GM03348 (cell line): ENCODE measurements around the gene GNG8.
A peak's percentile ranks its signal among the peaks of the same experiment; 100 is the strongest.
"Not testable (repeated sequence)": the region's sequence is repeated elsewhere in the genome, so short reads cannot be mapped to it uniquely, and the experiment has no call there.

ENCODE experiments used
- DNase-seq: peaks from one replicate; pipeline ENCODE4 v3.0.0; 2012; ENCODE audit warnings: low spot score

Gene GNG8

DNA sequence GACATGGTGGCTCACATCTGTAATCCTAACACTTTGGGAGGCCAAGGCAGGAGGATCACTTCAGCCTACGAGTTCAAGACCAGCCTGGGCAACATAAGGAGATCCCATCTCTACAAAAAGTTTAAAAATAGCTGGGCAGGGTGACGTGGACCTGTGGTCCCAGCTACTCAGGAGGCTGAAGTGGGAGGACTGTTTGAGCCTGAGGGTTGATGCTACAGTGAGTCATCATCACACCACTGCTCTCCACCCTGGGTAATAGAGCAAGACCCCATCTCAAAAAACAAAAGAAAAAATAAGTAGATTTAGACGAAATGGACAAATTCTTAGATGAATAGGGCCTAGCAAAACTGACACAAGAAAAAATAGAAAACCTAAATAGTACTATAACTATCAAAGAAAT is 10.4 kb upstream of the GNG8 start:
- DNase-seq: no peak

GRCh38 chr19:46644720-46645119 is 8.7 kb upstream of the GNG8 start:
- DNase-seq: no peak

- no peak for DNase-seq
Observed at GRCh38 chr19:46640656-46641055, 4.7 kb upstream of the GNG8 start.

DNA sequence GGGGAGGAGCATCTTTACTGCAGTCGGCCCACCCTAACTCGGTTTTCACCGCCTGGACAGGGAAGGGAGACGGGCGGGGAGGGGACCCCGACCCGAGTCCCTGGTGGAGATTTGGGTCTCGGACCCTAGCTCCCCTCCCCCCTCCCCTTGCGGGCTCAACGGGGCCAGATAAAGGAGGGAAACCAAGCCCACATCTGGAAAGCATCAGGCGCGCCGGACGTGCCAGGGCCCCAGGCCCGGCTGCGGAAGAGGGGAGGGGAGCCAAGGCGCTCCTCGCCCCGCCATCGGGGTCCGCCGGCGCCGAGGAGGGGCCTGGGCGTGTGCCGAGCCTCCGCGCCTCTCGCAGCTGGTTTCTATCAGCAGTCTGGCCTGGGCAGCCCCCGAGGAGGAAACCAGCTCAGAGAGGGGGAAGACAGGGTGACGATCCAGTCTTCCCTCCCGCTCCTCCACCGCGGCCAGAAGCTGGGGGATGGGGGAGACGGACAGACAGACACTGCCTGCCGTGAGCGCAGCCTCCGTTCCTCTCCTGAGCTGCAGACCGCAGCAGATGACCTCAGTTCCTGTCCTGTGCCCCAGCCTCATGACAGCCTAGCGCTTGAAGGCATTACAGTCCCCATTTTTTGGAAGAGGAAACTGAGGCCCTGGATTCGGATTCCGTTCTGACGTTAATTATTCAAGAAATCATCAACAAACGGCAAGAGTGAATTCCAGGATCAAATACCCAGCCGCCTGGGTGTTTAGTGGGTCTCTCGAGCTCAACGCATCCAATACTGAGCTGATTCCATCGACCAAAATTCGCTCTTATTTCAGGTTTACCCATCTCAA is 3.6 kb upstream of the GNG8 start:
- peak; percentile 87 for DNase-seq

DNA sequence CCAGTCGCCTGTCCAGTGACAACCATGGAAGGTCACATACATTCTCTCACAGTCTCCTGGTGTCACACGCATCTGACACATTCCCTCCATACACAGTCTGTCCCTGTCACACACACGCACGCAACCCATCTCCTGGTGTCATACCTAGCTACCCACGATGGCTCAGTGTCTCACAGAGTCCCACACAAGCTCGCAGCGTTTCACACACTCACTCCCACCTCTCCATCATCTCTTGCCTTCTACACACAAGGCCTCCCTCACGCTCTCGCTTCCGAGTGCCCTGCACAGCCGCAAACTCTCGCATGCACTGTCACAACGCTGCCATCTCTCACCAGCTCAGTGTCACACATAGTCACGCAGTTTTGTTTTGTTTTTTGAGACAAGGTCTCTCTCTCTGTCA is 1.2 kb upstream of the GNG8 start:
- DNase-seq: no peak

GRCh38 chr19:46634656-46635218 is 1.3 kb downstream of the GNG8 start:
- no peak for DNase-seq

DNA sequence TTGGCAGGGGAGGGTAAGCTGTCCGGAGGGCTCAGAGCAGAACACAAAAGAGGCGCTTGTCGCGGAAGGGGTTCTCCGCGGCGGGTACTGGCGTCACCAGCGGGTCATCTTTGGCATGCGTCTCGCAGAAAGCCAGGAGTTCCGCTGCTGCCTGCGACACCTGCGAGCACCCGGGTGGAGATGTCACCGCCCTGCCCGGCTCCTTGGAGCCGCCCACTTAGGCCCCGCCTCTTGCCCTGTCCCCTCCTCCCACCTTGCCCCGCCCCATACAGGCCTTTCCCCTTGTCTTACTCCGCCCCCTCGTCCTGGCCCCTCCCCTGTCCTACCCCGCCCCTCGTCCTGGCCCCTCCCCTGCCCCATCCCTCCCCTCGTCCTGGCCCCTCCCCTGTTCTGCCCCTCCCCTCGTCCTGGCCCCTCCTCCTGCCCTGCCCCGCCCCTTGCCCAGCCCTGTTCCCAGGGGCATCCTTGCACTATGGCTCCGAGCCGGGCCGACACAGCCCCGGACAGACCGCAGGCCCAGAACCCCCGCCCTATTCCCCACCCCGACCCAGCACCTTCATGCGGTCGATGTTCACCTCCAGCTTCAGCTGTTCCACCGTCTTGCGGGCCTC is 1.9 kb downstream of the GNG8 start:
- DNase-seq: peak; percentile 97

DNA sequence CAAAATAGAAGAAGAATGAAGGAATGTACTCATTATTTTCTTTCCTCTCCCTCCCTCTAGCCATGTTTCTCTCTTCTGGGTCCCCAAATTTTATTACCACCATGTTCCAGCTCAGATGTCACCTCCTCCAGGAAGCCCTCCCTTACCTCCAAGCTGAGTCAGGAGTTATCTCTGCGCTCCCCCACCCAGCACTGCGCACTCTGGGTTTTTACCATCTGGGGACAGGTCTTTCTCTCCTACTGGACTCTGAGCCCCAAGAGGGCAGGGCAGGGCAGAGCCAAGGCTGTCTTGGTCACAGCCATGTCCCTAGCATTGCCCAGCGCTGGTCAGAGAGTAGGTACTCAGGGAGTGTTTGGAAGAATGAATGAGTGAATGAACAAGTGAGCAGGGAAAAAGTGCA is 2.9 kb downstream of the GNG8 start:
- no peak for DNase-seq

- peak; percentile 80 for DNase-seq
Observed at GRCh38 chr19:46631481-46631880, 4.5 kb downstream of the GNG8 start.

- DNase-seq: no peak
Observed at GRCh38 chr19:46630586-46631205, 5.3 kb downstream of the GNG8 start.

GRCh38 chr19:46629546-46630025 is 6.4 kb downstream of the GNG8 start:
- DNase-seq: no peak

- DNase-seq: not testable (repeated sequence)
Observed at GRCh38 chr19:46628970-46629369, 7.0 kb downstream of the GNG8 start.

- DNase-seq: no peak
Observed at GRCh38 chr19:46626446-46626845, 9.6 kb downstream of the GNG8 start.

DNA sequence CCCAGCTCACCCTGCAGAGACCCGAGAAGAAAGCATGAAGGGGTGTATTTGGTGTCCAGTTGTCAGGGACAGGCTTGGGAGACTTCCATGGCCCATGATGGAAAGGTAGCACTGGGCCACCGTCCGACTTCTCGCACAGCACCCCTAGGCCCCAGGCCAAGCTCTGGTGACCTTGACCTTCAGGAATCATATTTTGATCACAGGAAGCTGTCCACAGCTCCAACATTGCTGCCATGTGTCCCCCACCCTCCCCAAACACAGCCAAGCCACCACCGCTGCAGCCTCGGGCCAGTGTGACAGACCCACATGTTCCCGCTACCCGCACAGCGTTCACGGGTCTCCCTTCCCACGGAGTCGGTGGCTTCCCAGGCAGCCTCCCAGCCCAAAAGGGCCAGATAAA is 10.3 kb downstream of the GNG8 start:
- DNase-seq: no peak

DNA sequence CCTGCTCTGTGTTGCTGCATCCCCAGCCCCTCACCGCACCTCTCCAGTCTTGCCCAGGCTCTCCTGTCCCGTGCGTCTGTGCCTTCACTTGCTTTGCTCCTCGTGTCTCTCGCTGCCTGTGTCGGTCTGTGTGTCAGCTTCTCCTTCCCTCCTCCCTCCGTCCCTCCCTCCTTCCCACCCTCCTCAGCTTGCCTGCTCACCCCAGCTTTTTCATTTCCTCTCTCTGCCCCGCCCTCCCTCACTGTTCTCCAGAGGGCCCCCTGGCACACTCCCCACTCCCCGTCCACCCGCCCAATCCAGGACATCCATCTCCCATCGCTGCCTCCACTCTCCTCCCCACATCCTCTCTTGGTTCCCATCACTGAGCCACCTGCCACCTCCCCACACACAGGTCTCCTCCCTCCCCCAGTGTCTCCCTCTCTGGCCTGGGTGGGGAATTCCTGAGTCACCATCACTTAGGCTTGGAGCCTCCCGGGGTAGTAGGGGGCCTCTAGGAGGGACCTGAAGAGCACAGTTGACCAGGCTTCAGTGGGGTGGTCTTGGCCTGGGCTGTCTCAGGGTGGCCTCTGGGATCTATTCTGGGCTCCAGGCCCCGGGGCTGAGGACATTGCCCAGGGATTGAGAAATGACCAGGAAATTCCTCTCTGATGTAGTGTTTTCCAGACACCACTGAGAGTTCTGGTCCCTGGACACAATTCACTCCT is 10.9 kb downstream of the GNG8 start, which contains the start of gene PTGIR:
PTGIR (minus strand) TSS at position 132 of the 704 bp plus-strand sequence. CDS start 864 bp downstream, outside the sequence.
- peak; percentile 85 for DNase-seq

- no peak for DNase-seq
Observed at GRCh38 chr19:46623915-46624502, 12.0 kb downstream of the GNG8 start.

GRCh38 chr19:46622118-46622446 is 13.9 kb downstream of the GNG8 start:
- DNase-seq: no peak

GRCh38 chr19:46621191-46622117 is 14.5 kb downstream of the GNG8 start:
- no peak for DNase-seq

- peak; percentile 41 for DNase-seq
Observed at GRCh38 chr19:46620716-46621115, 15.3 kb downstream of the GNG8 start.

DNA sequence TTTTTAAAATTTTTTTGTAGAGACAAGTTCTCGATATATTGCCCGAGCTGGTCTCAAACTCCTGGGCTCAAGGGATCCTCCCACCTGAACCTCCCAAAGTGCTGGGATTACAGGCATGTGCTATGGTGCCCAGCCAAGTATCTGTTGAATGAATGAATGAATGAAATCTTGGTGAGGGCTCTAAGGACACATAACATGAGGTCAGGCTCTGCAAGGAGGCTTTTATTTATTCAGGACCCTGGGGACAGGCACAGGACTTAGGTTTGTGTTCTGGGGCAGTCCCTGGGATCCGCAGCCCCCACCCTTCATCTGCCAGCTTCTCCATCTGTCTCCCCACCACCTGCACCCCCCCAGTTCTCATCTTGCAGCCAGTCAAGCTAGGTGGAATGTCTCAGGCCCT is 15.7 kb downstream of the GNG8 start:
- DNase-seq: no peak
